H1 (cell line): ENCODE data around the gene SH3RF3. TPM values are rescaled to one million over a fixed set of nuclear protein-coding genes. Genes with fewer than 3 reads are reported as not detected.

Source experiments
- CTCF ChIA-PET: fragments of 300-600 bp; sonication (Branson Sonifier 250); formaldehyde crosslinking; loops from one replicate; lab custom pipeline; 2021; ENCODE audit not compliant: partially characterized antibody; lab: Charles Lee
- POLR2A ChIA-PET: fragments of 300-600 bp; sonication (Branson Sonifier 250); formaldehyde crosslinking; loops from one replicate; lab custom pipeline; 2021; ENCODE audit warnings: inconsistent platforms; ENCODE audit not compliant: partially characterized antibody; lab: Charles Lee
- DNase-seq, 2 experiments: peaks; one replicate each; pipeline versions ENCODE4 v3.0.0 to v3.0.0-alpha.2; 2010 to 2022; ENCODE audit warnings: low spot score in 2 of 2, low read depth in 1 of 2, mixed read lengths in 1 of 2
- FAIRE-seq: peaks from 2 replicates; lab custom pipeline; 2011; peaks lifted over from hg19 to GRCh38; lab: Jason Lieb, UNC
- H2AFZ ChIP-seq: 2 replicates; pipeline ENCODE4 v1.8.1; 2012; ENCODE audit warnings: low read length, inconsistent platforms
- H2AK5ac ChIP-seq: 2 replicates; pipeline ENCODE4 v1.6.1; 2013; ENCODE audit warnings: low read depth, low read length
- H2BK120ac ChIP-seq: replicated peaks from 2 replicates; pipeline ENCODE3; 2013; ENCODE audit warnings: low read depth, low read length, inconsistent platforms
- H2BK12ac ChIP-seq: 2 replicates; pipeline ENCODE4 v1.6.1; 2013; ENCODE audit warnings: low read depth, low read length
- H2BK15ac ChIP-seq: 2 replicates; pipeline ENCODE4 v1.6.1; 2013; ENCODE audit warnings: low read length
- H2BK20ac ChIP-seq: 2 replicates; pipeline ENCODE4 v1.6.1; 2013; ENCODE audit warnings: low read length
- H2BK5ac ChIP-seq: 2 replicates; pipeline ENCODE4 v1.6.1; 2013; ENCODE audit warnings: low read depth, low read length
- H3K14ac ChIP-seq: 2 replicates; pipeline ENCODE4 v1.6.1; 2013; ENCODE audit warnings: inconsistent platforms; ENCODE audit not compliant: insufficient read length
- H3K18ac ChIP-seq: 2 replicates; pipeline ENCODE4 v1.6.1; 2013; ENCODE audit warnings: low read length; ENCODE audit errors: extremely low read depth
- H3K23ac ChIP-seq: 2 replicates; pipeline ENCODE4 v1.6.1; 2013; ENCODE audit warnings: inconsistent platforms; ENCODE audit not compliant: insufficient read length
- H3K23me2 ChIP-seq: 2 replicates; pipeline ENCODE4 v1.6.1; 2013; ENCODE audit warnings: low read depth, low read length
- H3K27ac ChIP-seq: 2 replicates; pipeline ENCODE4 v1.6.1; 2011; ENCODE audit warnings: low read depth, low read length, inconsistent platforms
- H3K27me3 ChIP-seq, 4 experiments: replicated peaks in 1 of 4; 1 replicate in 1 of 4; 2 replicates in 3 of 4; pipeline versions ENCODE4 v1.6.1 to v1.8.1; 2011 to 2013; ENCODE audit warnings: low read length in 3 of 4, mild to moderate bottlenecking in 3 of 4, inconsistent platforms in 2 of 4, mixed read lengths in 2 of 4, moderate library complexity in 1 of 4; ENCODE audit not compliant: control insufficient read depth in 3 of 4, insufficient read depth in 3 of 4; ENCODE audit errors: extremely low read depth in 1 of 4
- H3K36me3 ChIP-seq, 4 experiments: 2 replicates each; pipeline versions ENCODE4 v1.6.1 to v1.8.1; 2011 to 2013; ENCODE audit warnings: mild to moderate bottlenecking in 4 of 4, low read length in 3 of 4, moderate library complexity in 2 of 4, control low read depth in 1 of 4, inconsistent platforms in 1 of 4; ENCODE audit not compliant: insufficient read depth in 4 of 4, control insufficient read depth in 2 of 4
- H3K4ac ChIP-seq: replicated peaks from 2 replicates; pipeline ENCODE3; 2013; ENCODE audit warnings: low read length, low read depth, mixed read lengths, inconsistent platforms; ENCODE audit not compliant: insufficient read length
- H3K4me1 ChIP-seq, 4 experiments: replicated peaks in 1 of 4; 1 replicate in 1 of 4; 2 replicates in 3 of 4; pipeline versions ENCODE4 v1.6.1 to v1.8.1; 2011 to 2013; ENCODE audit warnings: low read length in 3 of 4, inconsistent platforms in 2 of 4, mixed read lengths in 1 of 4; ENCODE audit not compliant: insufficient read depth in 4 of 4, control insufficient read depth in 3 of 4
- H3K4me2 ChIP-seq, 2 experiments: 2 replicates each; pipeline versions ENCODE4 v1.6.1 to v1.8.1; 2011 to 2013; ENCODE audit warnings: low read depth in 2 of 2, low read length in 2 of 2, control low read depth in 1 of 2, inconsistent platforms in 1 of 2, mild to moderate bottlenecking in 1 of 2; ENCODE audit not compliant: insufficient read depth in 1 of 2
- H3K4me3 ChIP-seq, 4 experiments: fragments of 200-600, 300-600 bp in 1 of 4; sonication (generic), shearing (Covaris generic), sonication (Bioruptor Twin) in 1 of 4; 2 replicates each; pipeline versions ENCODE4 v1.5.1 to v1.8.1; 2011 to 2016; ENCODE audit warnings: low read length in 4 of 4, low read depth in 3 of 4, control low read depth in 2 of 4, inconsistent platforms in 2 of 4, mild to moderate bottlenecking in 2 of 4, mixed read lengths in 1 of 4, moderate library complexity in 1 of 4; ENCODE audit not compliant: insufficient read depth in 2 of 4; ENCODE audit errors: extremely low read depth in 1 of 4
- H3K56ac ChIP-seq: replicated peaks from 2 replicates; pipeline ENCODE3; 2013; ENCODE audit warnings: low read depth, mild to moderate bottlenecking, mixed read lengths, low read length, inconsistent platforms; ENCODE audit not compliant: insufficient read length
- H3K79me1 ChIP-seq: 2 replicates; pipeline ENCODE4 v1.6.1; 2013; ENCODE audit warnings: low read depth, low read length, control low read depth
- H3K79me2 ChIP-seq, 2 experiments: 2 replicates each; pipeline versions ENCODE4 v1.6.1 to v1.8.1; 2012 to 2013; ENCODE audit warnings: low read length in 2 of 2, mild to moderate bottlenecking in 2 of 2, inconsistent platforms in 1 of 2; ENCODE audit not compliant: insufficient read depth in 2 of 2, control insufficient read depth in 1 of 2
- H3K9ac ChIP-seq, 4 experiments: replicated peaks in 1 of 4; 1 replicate in 1 of 4; 2 replicates in 3 of 4; pipeline versions ENCODE4 v1.6.1 to v1.8.1; 2011 to 2013; ENCODE audit warnings: low read depth in 3 of 4, low read length in 3 of 4, control low read depth in 2 of 4, mild to moderate bottlenecking in 2 of 4, moderate library complexity in 2 of 4, inconsistent platforms in 1 of 4; ENCODE audit errors: extremely low read depth in 1 of 4
- H3K9me3 ChIP-seq, 2 experiments: 2 replicates each; pipeline versions ENCODE4 v1.6.1 to v1.8.1; 2012 to 2013; ENCODE audit warnings: mild to moderate bottlenecking in 2 of 2, moderate library complexity in 2 of 2, control low read depth in 1 of 2, inconsistent platforms in 1 of 2, low read depth in 1 of 2, low read length in 1 of 2, mixed read lengths in 1 of 2; ENCODE audit not compliant: insufficient read depth in 2 of 2
- H4K20me1 ChIP-seq, 2 experiments: replicated peaks in 1 of 2; 2 replicates each; pipeline versions ENCODE3 to v1.8.1; 2011 to 2013; ENCODE audit warnings: inconsistent platforms in 2 of 2, low read length in 2 of 2, mild to moderate bottlenecking in 1 of 2; ENCODE audit not compliant: insufficient read depth in 2 of 2, control insufficient read depth in 1 of 2
- H4K5ac ChIP-seq: 2 replicates; pipeline ENCODE4 v1.6.1; 2013; ENCODE audit warnings: low read length, low read depth, mixed read lengths, inconsistent platforms; ENCODE audit not compliant: insufficient read length
- H4K8ac ChIP-seq: 2 replicates; pipeline ENCODE4 v1.8.0; 2013; ENCODE audit warnings: mild to moderate bottlenecking, moderate library complexity, low read length, inconsistent platforms; ENCODE audit not compliant: insufficient read depth; ENCODE audit errors: extremely low read depth
- H4K91ac ChIP-seq: replicated peaks from 2 replicates; pipeline ENCODE3; 2013; ENCODE audit warnings: low read length, mixed read lengths, inconsistent platforms; ENCODE audit not compliant: insufficient read length
- CHD2 ChIP-seq: IDR thresholded peaks from 2 replicates; pipeline ENCODE4 v1.6.1; 2012; ENCODE audit warnings: low read length, improper control_type of control experiment
- JUND ChIP-seq: IDR thresholded peaks from 2 replicates; pipeline ENCODE4 v1.6.1; 2011; ENCODE audit warnings: mild to moderate bottlenecking, improper control_type of control experiment, low read length
- NANOG ChIP-seq: IDR thresholded peaks from 2 replicates; pipeline ENCODE4 v1.6.1; 2011; ENCODE audit warnings: low read length, low read depth, mild to moderate bottlenecking, inconsistent platforms; ENCODE audit not compliant: insufficient read depth, poor library complexity, severe bottlenecking
- POLR2AphosphoS5 ChIP-seq: IDR thresholded peaks from 2 replicates; pipeline ENCODE4 v1.6.1; 2011; ENCODE audit warnings: low read depth, low read length
- TAF7 ChIP-seq: optimal IDR thresholded peaks from 2 replicates; pipeline ENCODE3; 2011; ENCODE audit warnings: low read depth, mild to moderate bottlenecking, inconsistent platforms, low read length, moderate library complexity, borderline replicate concordance
- TCF12 ChIP-seq: IDR thresholded peaks from 2 replicates; pipeline ENCODE4 v1.6.1; 2011; ENCODE audit warnings: low read depth, mild to moderate bottlenecking, low read length
- WGBS, 2 experiments: shearing (Covaris generic) in 1 of 2; methylation state at CpG; one replicate each; pipeline versions ENCODE4 v1.1.6 to v1.1.7; 2013 to 2015; ENCODE audit warnings: low lambda C conversion rate in 2 of 2, mixed read lengths in 2 of 2, inconsistent platforms in 1 of 2, low coverage in 1 of 2, missing lambda C conversion rate in 1 of 2; ENCODE audit not compliant: insufficient replicate concordance in 2 of 2, insufficient coverage in 1 of 2, insufficient read length in 1 of 2; ENCODE audit errors: extremely low coverage in 1 of 2, missing lambda C conversion rate in 1 of 2; 5-methylcytosine and 5-hydroxymethylcytosine counted together
- polyA plus RNA-seq, 7 experiments: library from polyadenylated mRNA; depleted of rRNA in 3 of 7; stranded (reverse) in 5 of 7; unstranded in 2 of 7; fragments of >200 nt in 5 of 7; fragments of 200-250 nt in 2 of 7; gene quantifications; 1 replicate in 5 of 7; 2 replicates in 1 of 7; 4 replicates in 1 of 7; pipeline versions ENCODE4 v1.2.1 to v1.2.3, GENCODE V29; 2011 to 2013; ENCODE audit warnings: missing spikeins in 2 of 7, mixed read lengths in 2 of 7
- total RNA-seq: library from RNA; stranded (reverse); fragmentation: NEBNext Ultra II Directional; extraction: Animal tissue kit (Norgen Biotek cat#: 25700); gene quantifications from 2 replicates; pipeline ENCODE4 v1.2.1, GENCODE V29; 2021
- TF ChIP-seq, protein P1 (sequence below): IDR thresholded peaks from 2 replicates; pipeline ENCODE4 v1.6.1; 2011; ENCODE audit warnings: low read length, improper control_type of control experiment

Gene SH3RF3
- total and polyA plus RNA-seq, 2 of the 8 experiments (the other 6 are each of a cell fraction or from before 2014, with no cell fraction given) = 0.11 to 0.65 TPM

DNA sequence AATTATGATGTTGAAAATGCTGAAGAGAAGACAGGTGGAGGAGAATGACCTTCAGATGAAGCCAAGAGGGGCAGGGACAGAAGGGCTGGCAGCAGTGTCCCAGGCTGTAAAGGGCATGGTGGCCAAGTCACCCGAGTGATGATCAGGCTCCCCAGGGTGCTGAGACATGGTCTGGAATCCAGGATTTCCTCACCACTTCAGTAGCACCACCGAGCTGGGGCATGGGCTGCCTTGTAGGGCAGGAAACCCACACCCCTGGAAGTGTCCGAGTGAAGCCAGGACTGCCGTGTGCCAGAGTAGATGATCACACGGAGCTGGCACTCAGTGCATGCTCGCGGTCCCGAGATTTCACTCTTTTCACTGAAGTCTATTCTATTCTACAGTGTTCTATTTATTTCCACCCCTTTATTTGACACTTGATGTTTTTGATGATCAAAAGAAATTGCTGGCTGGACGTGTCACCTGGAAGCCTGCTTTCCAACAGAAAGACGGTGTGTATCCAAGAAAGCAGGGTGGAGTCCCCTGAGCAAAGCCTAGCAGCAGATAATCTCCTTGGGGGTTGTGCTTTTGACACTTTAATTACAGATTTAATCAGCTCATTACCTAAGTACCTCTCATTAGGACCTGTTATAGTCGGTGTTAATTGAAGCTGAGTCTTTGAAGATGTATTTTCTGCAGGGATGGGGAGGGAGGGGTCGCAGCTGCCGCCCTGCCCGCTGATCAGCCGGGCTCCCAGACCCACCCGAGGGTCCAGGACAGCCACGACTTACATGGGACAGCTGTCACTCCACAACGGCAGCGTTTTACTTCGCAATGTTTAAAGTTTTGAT, 392.4 kb downstream of the SH3RF3 start:
- WGBS, 2 experiments = 91% methylated on average over 20 of the region's 20 CpGs; no CpG with 5 or more reads in 1 of the 2 experiments
- H3K9ac ChIP-seq = no peak overlapping the region
- no peak for FAIRE-seq

More for the DNA sequence above, 392.4 kb downstream of the SH3RF3 start:
- Histone ChIP-seq H3K4me1 (no peaks in the 10 kb centered on the region), H3K4ac (no peak overlapping the region), H3K14ac (no peak overlapping the region), H3K23me2 (peaks cover 2% of the 10 kb centered on the region; the same call in 1 of the 2 replicates), H2BK20ac (no peak overlapping the region), H3K9me3 (no peaks in the 10 kb centered on the region), H3K79me2 (no peaks in the 10 kb centered on the region), H3K4me3 (no peak overlapping the region), H3K23ac (no peak overlapping the region), H3K27ac (no peak overlapping the region), H2BK12ac (no peak overlapping the region), H4K5ac (no peak overlapping the region), H3K56ac (no peak overlapping the region), H2BK5ac (no peak overlapping the region), H3K79me1 (no peaks in the 10 kb centered on the region), H3K4me2 (no peak overlapping the region), H2AFZ (no peak overlapping the region), H2BK120ac (no peak overlapping the region), H3K27me3 (no peaks in the 10 kb centered on the region), H3K18ac (no peak overlapping the region), H2AK5ac (no peak overlapping the region), H4K91ac (no peak overlapping the region), H4K20me1 (no peaks in the 10 kb centered on the region), H2BK15ac (no peak overlapping the region), H4K8ac (no peak overlapping the region; the same call in 1 of the 2 replicates), H3K36me3 (no peaks in the 10 kb centered on the region)
- no peak for TF ChIP-seq NANOG
- TF ChIP-seq TCF12 = no peak
- no peak for TF ChIP-seq TAF7
- TF ChIP-seq JUND = no peak
- TF ChIP-seq, protein P1, sequence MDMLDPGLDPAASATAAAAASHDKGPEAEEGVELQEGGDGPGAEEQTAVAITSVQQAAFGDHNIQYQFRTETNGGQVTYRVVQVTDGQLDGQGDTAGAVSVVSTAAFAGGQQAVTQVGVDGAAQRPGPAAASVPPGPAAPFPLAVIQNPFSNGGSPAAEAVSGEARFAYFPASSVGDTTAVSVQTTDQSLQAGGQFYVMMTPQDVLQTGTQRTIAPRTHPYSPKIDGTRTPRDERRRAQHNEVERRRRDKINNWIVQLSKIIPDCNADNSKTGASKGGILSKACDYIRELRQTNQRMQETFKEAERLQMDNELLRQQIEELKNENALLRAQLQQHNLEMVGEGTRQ = no peak
- TF ChIP-seq CHD2 = no peak
- TF ChIP-seq POLR2AphosphoS5 = no peak
- no peak for DNase-seq
- ChIA-PET POLR2A (no interaction called here), CTCF (interaction anchor here (0.6 to 1.6 kb wide), 4 partner anchors 11 to 192 kb away, joined by 3 to 8 read pairs (median 4); no protein-coding TSS in a partner anchor)
